ENCODE data around the gene ZNF320. TPM values are rescaled to one million over a fixed set of nuclear protein-coding genes. Genes with fewer than 3 reads are reported as not detected.
A peak's percentile ranks its signal among the peaks of the same experiment; 100 is the strongest.

Gene ZNF320
- total RNA-seq, 1 experiment from 2014 or later: 26.1 TPM

GRCh38 chr19:52896431-52897137, 851 bp downstream of the ZNF320 start:
- no peak overlapping the region for H3K4ac ChIP-seq (ENCODE audit: low read depth, low read length)
- peak; percentile 40 for DNase-seq
- H4K91ac ChIP-seq (ENCODE audit: insufficient read length, low read depth, low read length): no peak overlapping the region
- H2AK5ac ChIP-seq (ENCODE audit: insufficient read length, low read length): no peak overlapping the region
- WGBS (ENCODE audit: extremely low coverage, insufficient read length, low lambda C conversion rate): no CpG with 5 or more reads among the region's 24 CpGs
- Mint-ChIP-seq H3K4me3 (peak overlapping the region; percentile 94 to 95), H3K9me3 (no peaks in the 10 kb centered on the region), H3K27ac (peak overlapping the region; percentile 97 to 99 (median 98); a peak in 5 of 7 replicates), H3K4me1 (peaks cover 17 to 19% of the 10 kb centered on the region in 2 experiments), H3K27me3 (ENCODE audit: low read depth) (no peaks in the 10 kb centered on the region), H3K36me3 (ENCODE audit: insufficient read depth in 1 of 3, low read depth in 3 of 3) (peaks cover 20 to 35% (median 34%) of the 10 kb centered on the region in 3 experiments)
- H2BK15ac ChIP-seq (ENCODE audit: low read depth, low read length): no peak overlapping the region
- no peak overlapping the region for H2AFZ ChIP-seq (ENCODE audit: low read length)
- no peak overlapping the region for H2BK5ac ChIP-seq (ENCODE audit: insufficient read length, low read length)
- no peak overlapping the region for H2BK20ac ChIP-seq (ENCODE audit: low read depth, low read length, poor library complexity, severe bottlenecking)
- H3K23me2 ChIP-seq (ENCODE audit: insufficient read length, low read depth, low read length, poor library complexity, severe bottlenecking): peaks cover 5% of the 10 kb centered on the region
- H2BK120ac ChIP-seq (ENCODE audit: low read depth, low read length, poor library complexity, severe bottlenecking): no peak overlapping the region
- H4K5ac ChIP-seq (ENCODE audit: insufficient read length, low read depth, low read length): no peak overlapping the region
- H3K56ac ChIP-seq (ENCODE audit: insufficient read length, low read depth, low read length): no peak overlapping the region
- peak overlapping the region; percentile 84 for H3K9ac ChIP-seq (ENCODE audit: extremely low read depth, insufficient read length, low read length)
- H3K9me3 ChIP-seq (ENCODE audit: control insufficient read depth, low read depth, low read length): no peaks in the 10 kb centered on the region
- TF ChIP-seq CTCF (conservative IDR thresholded peaks at IDR 0.05): no peak
- H3K4me1 ChIP-seq (ENCODE audit: insufficient read depth, low read length): peaks cover 2% of the 10 kb centered on the region; the same call in 1 of the 2 replicates
- peak overlapping the region; percentile 53 for H3K4me2 ChIP-seq (ENCODE audit: insufficient read depth, insufficient read length, low read length)
- peak overlapping the region; percentile 10 for H3K18ac ChIP-seq (ENCODE audit: insufficient read length, low read depth, low read length)
- H3K79me2 ChIP-seq (ENCODE audit: insufficient read depth, low read length): peaks cover 7% of the 10 kb centered on the region; the same call in 1 of the 2 replicates
- no peak overlapping the region for H3K27ac ChIP-seq (ENCODE audit: insufficient read length, low read depth, low read length)
- no peaks in the 10 kb centered on the region for H4K20me1 ChIP-seq (ENCODE audit: control insufficient read depth, insufficient read depth, insufficient read length)
- H4K8ac ChIP-seq (replicated peaks; ENCODE audit: insufficient read length, low read depth, low read length): no peak overlapping the region
- H3K14ac ChIP-seq (ENCODE audit: insufficient read depth, low read length): no peak overlapping the region
- no peaks in the 10 kb centered on the region for H3K27me3 ChIP-seq (ENCODE audit: insufficient read depth, low read length)
- H3K23ac ChIP-seq (ENCODE audit: insufficient read length, low read depth, low read length): no peak overlapping the region
- H3K79me1 ChIP-seq (ENCODE audit: insufficient read depth, low read depth, low read length, poor library complexity, severe bottlenecking): peaks cover 3% of the 10 kb centered on the region
- no peak overlapping the region for H2BK12ac ChIP-seq (ENCODE audit: insufficient read length, low read depth, low read length)
- H3T11ph ChIP-seq (ENCODE audit: low read length): no peak overlapping the region
